Measurements from ENCODE around the gene COPB1.

DNA sequence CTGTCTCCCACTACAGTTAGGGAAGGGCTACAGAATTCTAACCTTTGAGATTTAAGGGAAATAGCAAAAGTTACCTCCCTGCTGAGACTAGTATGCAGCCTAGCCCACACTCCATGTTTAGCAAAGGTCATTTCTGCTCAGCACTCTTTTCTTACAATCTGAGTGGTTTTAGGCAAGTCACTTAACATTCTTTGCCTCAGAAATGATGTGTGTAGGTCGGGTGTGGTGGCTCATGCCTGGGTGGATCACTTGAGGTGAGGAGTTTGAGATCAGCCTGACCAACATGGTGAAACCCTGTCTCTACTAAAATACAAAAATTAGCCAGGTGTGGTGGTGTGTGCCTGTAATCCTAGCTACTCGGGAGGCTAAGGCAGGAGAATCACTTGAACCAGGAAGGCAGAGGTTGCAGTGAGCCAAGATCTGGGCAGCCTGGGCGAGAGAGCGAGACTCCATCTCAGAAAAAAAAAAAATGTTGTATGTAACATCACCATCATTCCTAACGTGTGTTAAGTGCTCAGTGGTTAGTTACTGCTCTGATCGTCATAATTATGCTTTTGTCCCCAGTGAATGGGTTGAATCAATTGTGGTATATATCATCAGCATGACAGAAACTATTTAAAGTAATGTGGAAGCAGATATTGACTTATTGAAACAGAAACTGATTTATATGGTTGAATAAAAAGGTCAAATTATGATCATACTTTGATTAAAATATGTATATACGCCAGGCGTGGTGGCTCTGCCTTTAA lies 55.0 kb downstream of the COPB1 start:
- TF ChIP-seq EP300 (IDR thresholded peaks at IDR 0.05), result no peak
- TF ChIP-seq, protein P1, sequence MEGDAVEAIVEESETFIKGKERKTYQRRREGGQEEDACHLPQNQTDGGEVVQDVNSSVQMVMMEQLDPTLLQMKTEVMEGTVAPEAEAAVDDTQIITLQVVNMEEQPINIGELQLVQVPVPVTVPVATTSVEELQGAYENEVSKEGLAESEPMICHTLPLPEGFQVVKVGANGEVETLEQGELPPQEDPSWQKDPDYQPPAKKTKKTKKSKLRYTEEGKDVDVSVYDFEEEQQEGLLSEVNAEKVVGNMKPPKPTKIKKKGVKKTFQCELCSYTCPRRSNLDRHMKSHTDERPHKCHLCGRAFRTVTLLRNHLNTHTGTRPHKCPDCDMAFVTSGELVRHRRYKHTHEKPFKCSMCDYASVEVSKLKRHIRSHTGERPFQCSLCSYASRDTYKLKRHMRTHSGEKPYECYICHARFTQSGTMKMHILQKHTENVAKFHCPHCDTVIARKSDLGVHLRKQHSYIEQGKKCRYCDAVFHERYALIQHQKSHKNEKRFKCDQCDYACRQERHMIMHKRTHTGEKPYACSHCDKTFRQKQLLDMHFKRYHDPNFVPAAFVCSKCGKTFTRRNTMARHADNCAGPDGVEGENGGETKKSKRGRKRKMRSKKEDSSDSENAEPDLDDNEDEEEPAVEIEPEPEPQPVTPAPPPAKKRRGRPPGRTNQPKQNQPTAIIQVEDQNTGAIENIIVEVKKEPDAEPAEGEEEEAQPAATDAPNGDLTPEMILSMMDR (IDR thresholded peaks at IDR 0.05), result no peak
- TF ChIP-seq POLR2A (IDR thresholded peaks at IDR 0.05; ENCODE audit: low read depth), result no peak
- no peak for TF ChIP-seq POLR2AphosphoS5 (IDR thresholded peaks at IDR 0.05)
